CD4-positive, alpha-beta T cell treated with Interleukin-1 beta for 1 hour (primary cell): ENCODE measurements around the gene ATXN7L3B.

Experiments
- DNase-seq, 2 donors: peaks; one replicate each; pipeline ENCODE4 v3.0.0-alpha.2; 2020 to 2022

ATXN7L3B gene

GRCh38 chr12:74552201-74552600 lies 14.6 kb downstream of the ATXN7L3B start:
- DNase-seq, result no peak

GRCh38 chr12:74559728-74560127 lies 22.1 kb downstream of the ATXN7L3B start:
- DNase-seq, result no peak

GRCh38 chr12:74563927-74564326 lies 26.3 kb downstream of the ATXN7L3B start:
- no peak for DNase-seq

GRCh38 chr12:74578486-74578885 lies 40.9 kb downstream of the ATXN7L3B start:
- no peak for DNase-seq

DNA sequence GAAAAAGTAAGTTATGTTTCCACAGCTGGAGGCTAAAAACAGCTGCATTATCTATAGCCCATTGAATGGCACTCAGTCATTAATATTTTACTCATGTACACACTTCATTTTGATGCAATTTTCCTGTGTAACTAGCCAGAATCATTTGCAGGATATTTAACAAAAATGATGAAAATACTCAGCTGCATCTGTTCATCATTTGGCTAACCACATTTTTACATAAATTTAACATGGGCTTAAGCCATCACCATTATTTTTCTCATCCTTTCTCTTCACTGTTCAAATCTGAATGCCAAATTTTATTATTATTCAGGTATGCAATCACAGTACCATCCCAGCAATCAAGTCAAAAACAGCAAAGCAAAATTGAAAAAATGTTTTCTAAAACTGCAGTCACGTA lies 41.8 kb downstream of the ATXN7L3B start:
- no peak for DNase-seq

DNA sequence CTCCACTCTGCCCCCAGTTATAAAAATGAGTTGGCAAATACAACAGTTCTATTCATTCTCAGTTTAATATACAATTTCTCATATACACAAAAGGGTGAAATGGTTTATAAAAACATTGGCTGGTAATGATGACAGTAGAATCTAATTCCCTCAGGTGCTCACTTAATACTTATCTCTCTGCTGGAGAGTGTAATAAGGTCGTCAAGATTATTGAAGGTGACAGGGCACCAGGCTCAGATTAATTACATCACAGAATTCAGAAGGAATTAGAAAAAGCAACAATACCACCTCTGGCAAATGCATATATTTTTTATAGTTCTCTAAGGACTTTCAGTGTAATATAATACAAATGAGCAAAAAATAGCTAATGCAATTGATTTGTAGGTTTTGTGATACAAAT lies 42.3 kb downstream of the ATXN7L3B start:
- no peak for DNase-seq

GRCh38 chr12:74581439-74581838 lies 43.8 kb downstream of the ATXN7L3B start:
- no peak for DNase-seq

DNA sequence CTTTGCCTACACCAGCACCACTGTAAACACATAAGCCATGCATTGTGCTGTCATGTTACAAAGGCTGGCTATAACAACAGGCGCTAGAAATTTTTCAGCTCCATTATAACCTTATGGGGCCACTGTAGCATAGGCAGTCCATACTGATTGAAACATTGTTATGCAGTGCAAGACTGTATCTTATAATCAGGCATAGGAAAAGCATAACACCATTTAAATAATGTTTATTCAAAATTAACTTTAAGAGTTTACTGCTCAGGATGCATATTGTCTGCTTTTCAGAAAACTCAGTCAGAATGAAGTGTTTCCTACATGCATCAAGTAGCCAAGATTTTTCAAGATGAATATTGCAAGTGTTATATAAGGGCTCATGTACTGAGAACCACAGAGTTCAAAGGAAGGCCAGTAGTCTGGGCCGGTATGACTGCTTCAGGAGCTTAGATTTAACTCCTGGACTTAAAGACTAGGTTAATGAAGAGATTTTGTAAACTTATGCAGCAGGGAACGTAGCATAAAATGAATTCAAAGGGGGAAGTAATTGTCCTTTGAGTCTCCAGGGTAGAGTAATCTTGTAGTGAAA lies 46.9 kb downstream of the ATXN7L3B start:
- DNase-seq, result no peak

DNA sequence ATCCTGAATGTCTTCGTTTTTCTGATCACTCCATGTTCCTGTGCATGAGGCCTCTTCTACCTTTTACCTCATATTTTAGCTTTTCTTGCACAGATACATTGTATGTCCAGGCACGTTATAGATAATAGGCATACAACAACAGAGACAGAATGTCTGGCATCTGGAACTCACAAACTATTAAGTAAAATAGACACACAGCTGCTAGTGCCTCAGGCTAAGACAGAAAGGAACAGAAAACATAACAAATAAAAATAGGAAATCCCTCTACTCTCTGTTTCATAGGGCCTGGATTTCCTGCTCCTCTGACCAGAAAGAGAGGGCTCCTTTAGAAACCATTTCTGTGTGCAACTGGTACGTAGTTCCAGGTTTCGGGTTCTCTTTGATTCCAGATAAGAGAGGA lies 48.6 kb downstream of the ATXN7L3B start:
- DNase-seq, result no peak
